ENCODE data around the gene MEGF11.

MEGF11 gene

DNA sequence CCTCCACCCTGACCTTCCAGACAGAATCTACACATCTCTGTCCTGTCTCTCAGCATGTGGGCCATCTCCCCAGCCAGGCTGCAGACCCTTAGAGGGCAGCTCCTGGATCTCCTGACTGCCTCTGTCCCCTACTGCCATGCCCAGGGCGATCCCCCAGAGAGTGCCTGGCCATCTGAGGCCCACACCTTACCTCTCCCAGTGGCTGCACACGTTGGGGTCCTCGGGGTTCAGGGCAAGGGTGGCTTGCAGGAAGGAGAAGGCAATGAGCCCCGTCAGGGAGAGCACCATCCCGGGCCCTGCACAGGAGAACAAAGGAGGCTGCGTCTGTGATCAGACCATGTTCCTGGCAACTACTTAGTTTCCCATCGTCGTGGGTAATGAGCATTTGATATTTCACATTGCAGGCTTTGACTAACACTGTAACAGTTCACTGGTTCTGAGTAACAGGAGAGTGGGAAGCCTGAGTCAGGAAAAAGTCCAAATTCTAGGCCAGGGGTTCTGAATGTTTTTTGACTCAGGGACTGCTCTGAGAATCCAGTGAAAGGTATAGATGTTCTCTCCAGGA, 125.4 kb downstream of the MEGF11 start:
- no peaks in the 10 kb centered on the region for H3K9me3 ChIP-seq (ENCODE audit: low read length)
- no peak overlapping the region for H3K27ac ChIP-seq (ENCODE audit: low read depth, low read length, poor library complexity, severe bottlenecking)
- no peaks in the 10 kb centered on the region for H3F3A ChIP-seq (ENCODE audit: insufficient read depth, low read length)
- TF ChIP-seq CTCF (IDR thresholded peaks at IDR 0.05; ENCODE audit: low read length) (no peak), EZH2 (IDR thresholded peaks at IDR 0.05; ENCODE audit: borderline replicate concordance, low read length) (no peak)
- H3K27me3 ChIP-seq (ENCODE audit: insufficient read depth, low read length) = no peaks in the 10 kb centered on the region
- no peak overlapping the region for H3K4me2 ChIP-seq (ENCODE audit: low read length)
- no peaks in the 10 kb centered on the region for H4K20me1 ChIP-seq (ENCODE audit: insufficient read depth, low read length)
- no peaks in the 10 kb centered on the region for H3K9me2 ChIP-seq (ENCODE audit: low read depth, low read length)
- H3K79me2 ChIP-seq (ENCODE audit: insufficient read depth, low read length) = no peaks in the 10 kb centered on the region
- no peak overlapping the region for H3K4me3 ChIP-seq (ENCODE audit: low read depth, low read length, poor library complexity, severe bottlenecking)
- no peak overlapping the region for H2AFZ ChIP-seq (ENCODE audit: low read length)
- no peak overlapping the region for H3K9ac ChIP-seq (ENCODE audit: low read length)
- peaks cover 5% of the 10 kb centered on the region for H3K4me1 ChIP-seq (ENCODE audit: insufficient read depth, low read length, severe bottlenecking)
- peaks cover 33% of the 10 kb centered on the region for H3K36me3 ChIP-seq (ENCODE audit: insufficient read depth, low read length)

GRCh38 chr15:66126456-66126855, 127.1 kb downstream of the MEGF11 start:
- H3K79me2 ChIP-seq (ENCODE audit: insufficient read depth, low read length) = no peaks in the 10 kb centered on the region
- no peaks in the 10 kb centered on the region for H4K20me1 ChIP-seq (ENCODE audit: insufficient read depth, low read length)
- no peaks in the 10 kb centered on the region for H3K27me3 ChIP-seq (ENCODE audit: insufficient read depth, low read length)
- peaks cover 49% of the 10 kb centered on the region for H3K36me3 ChIP-seq (ENCODE audit: insufficient read depth, low read length)
- peaks cover 5% of the 10 kb centered on the region for H3K4me1 ChIP-seq (ENCODE audit: insufficient read depth, low read length, severe bottlenecking)
- no peak overlapping the region for H3K9ac ChIP-seq (ENCODE audit: low read length)
- no peak overlapping the region for H3K4me3 ChIP-seq (ENCODE audit: low read depth, low read length, poor library complexity, severe bottlenecking)
- no peaks in the 10 kb centered on the region for H3F3A ChIP-seq (ENCODE audit: insufficient read depth, low read length)
- TF ChIP-seq CTCF (IDR thresholded peaks at IDR 0.05; ENCODE audit: low read length) = no peak
- TF ChIP-seq EZH2 (IDR thresholded peaks at IDR 0.05; ENCODE audit: borderline replicate concordance, low read length) = no peak
- H3K9me3 ChIP-seq (ENCODE audit: low read length) = no peaks in the 10 kb centered on the region
- H2AFZ ChIP-seq (ENCODE audit: low read length) = no peak overlapping the region
- no peaks in the 10 kb centered on the region for H3K9me2 ChIP-seq (ENCODE audit: low read depth, low read length)
- no peak overlapping the region for H3K4me2 ChIP-seq (ENCODE audit: low read length)
- H3K27ac ChIP-seq (ENCODE audit: low read depth, low read length, poor library complexity, severe bottlenecking) = no peak overlapping the region

DNA sequence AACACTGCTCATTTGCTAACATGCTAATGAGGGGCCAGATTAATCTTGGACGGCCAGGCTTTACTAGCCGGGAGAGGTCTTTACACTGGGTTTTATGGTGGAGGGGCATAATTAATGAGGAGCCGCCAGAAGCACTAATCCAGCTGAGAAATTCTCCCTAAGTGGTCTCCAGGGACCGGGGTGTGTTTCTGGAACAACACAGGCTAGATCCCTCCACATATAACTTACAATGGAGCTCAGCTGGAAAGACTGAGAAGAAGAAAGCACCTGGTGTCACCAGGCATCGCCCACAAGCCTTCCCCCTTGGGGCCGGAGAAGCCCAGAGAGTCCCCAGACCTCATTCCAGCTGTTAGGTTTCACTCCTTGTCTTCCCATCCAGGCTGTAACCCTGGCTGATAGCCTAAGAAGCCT, 127.5 kb downstream of the MEGF11 start:
- Histone ChIP-seq H3K36me3 (ENCODE audit: insufficient read depth, low read length) (peaks cover 53% of the 10 kb centered on the region), H3F3A (ENCODE audit: insufficient read depth, low read length) (no peaks in the 10 kb centered on the region), H4K20me1 (ENCODE audit: insufficient read depth, low read length) (no peaks in the 10 kb centered on the region), H3K27ac (ENCODE audit: low read depth, low read length, poor library complexity, severe bottlenecking) (no peak overlapping the region), H3K4me3 (ENCODE audit: low read depth, low read length, poor library complexity, severe bottlenecking) (no peak overlapping the region), H3K9me3 (ENCODE audit: low read length) (no peaks in the 10 kb centered on the region), H3K9ac (ENCODE audit: low read length) (no peak overlapping the region), H3K27me3 (ENCODE audit: insufficient read depth, low read length) (no peaks in the 10 kb centered on the region), H3K79me2 (ENCODE audit: insufficient read depth, low read length) (no peaks in the 10 kb centered on the region), H3K4me1 (ENCODE audit: insufficient read depth, low read length, severe bottlenecking) (peaks cover 5% of the 10 kb centered on the region), H3K9me2 (ENCODE audit: low read depth, low read length) (no peaks in the 10 kb centered on the region), H3K4me2 (ENCODE audit: low read length) (no peak overlapping the region), H2AFZ (ENCODE audit: low read length) (no peak overlapping the region)
- TF ChIP-seq CTCF (IDR thresholded peaks at IDR 0.05; ENCODE audit: low read length) = no peak
- TF ChIP-seq EZH2 (IDR thresholded peaks at IDR 0.05; ENCODE audit: borderline replicate concordance, low read length) = no peak
